Purkinje cell (primary cell): ENCODE measurements around the gene RBAK. TPM values are rescaled to one million over a fixed set of nuclear protein-coding genes. Genes with fewer than 3 reads are reported as not detected.

Experiments used
- polyA plus RNA-seq: library from polyadenylated mRNA; unstranded; fragments of >200 nt; fragmentation: Nextera tagmentation; gene quantifications from 2 replicates; pipeline ENCODE4 v1.2.1, GENCODE V29; 2014

RBAK gene
- polyA plus RNA-seq: 6.3 and 8.3 TPM in 2 replicates

DNA sequence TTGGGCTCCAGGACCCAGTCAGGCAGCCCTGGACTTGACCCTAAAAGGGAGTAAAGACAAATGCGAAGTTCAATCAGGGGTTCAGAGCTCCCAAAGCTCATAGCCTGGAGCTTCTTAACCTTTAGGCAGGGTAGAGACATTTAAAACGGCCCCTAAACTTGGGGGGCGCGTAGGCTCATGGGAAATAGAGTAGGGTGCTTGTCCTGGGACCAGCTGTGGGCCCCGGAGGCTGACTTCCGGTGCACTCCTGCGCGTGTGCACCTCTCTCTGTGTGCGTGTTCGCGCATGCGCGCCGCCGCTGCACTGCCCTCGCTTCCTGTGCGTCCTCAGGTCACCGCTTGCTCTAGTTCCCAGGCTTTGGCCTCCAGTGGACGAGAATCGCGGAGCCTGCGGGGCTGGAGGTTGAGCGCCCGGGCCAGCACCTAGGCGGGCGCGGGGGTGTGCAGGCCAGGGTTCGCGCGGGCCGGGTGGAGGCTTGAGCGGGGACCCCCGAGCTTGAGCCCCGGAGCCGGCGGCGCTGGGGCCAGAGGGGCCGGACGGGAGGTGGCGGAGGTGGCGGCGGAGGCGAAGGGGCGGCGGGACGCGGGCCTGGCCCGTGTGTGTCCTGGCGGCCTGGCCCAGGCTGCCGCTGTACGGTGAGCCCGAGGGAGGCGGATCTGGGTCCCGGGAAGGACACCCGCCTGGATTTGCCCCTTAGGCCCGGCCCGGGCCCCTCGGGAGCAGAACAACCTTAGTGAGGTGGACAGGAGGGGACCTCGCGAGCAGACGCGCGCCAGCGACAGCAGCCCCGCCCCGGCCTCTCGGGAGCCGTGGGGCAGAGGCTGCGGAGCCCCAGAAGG is at the start of gene RBAK:
Gene RBAK, plus strand, starts transcription at position 303 of the 839 bp plus-strand sequence. CDS start 2,217 bp downstream, outside the sequence.

Other genes starting within 250 kb of the RBAK start
- 0.13 TPM in 1 of 2 replicates, not detected in the other for gene PAPOLB, start 183.8 kb upstream of the RBAK start, polyA plus RNA-seq
- 0.32 and 0.52 TPM in 2 replicates for gene RADIL, start 162.1 kb upstream of the RBAK start, polyA plus RNA-seq
- gene MMD2, start 86.7 kb upstream of the RBAK start, polyA plus RNA-seq: 0.27 and 1.4 TPM in 2 replicates
- gene WIPI2, start 144.4 kb downstream of the RBAK start, polyA plus RNA-seq: 20.0 and 23.5 TPM in 2 replicates
- gene SLC29A4, start 237.1 kb downstream of the RBAK start, polyA plus RNA-seq: 1.1 and 1.2 TPM in 2 replicates